Pons (tissue), 1 donor: ENCODE measurements around the gene NSD2.

Experiments used
- DNase-seq: peaks from one replicate; pipeline ENCODE4 v3.0.0-alpha.2; 2016; ENCODE audit warnings: low spot score

The NSD2 gene

GRCh38 chr4:1971456-1972200 is 100.4 kb downstream of the NSD2 start:
- no peak for DNase-seq

- no peak for DNase-seq
Observed at GRCh38 chr4:1972414-1972813, 101.2 kb downstream of the NSD2 start.

GRCh38 chr4:1973218-1973617 is 102.0 kb downstream of the NSD2 start:
- no peak for DNase-seq

GRCh38 chr4:1973661-1974060 is 102.5 kb downstream of the NSD2 start:
- DNase-seq, result no peak

- DNase-seq, result no peak
Observed at GRCh38 chr4:1974840-1975239, 103.6 kb downstream of the NSD2 start.

GRCh38 chr4:1975391-1975801 is 104.2 kb downstream of the NSD2 start:
- DNase-seq, result no peak

GRCh38 chr4:1975880-1976279 is 104.7 kb downstream of the NSD2 start:
- DNase-seq, result no peak

- DNase-seq, result no peak
Observed at GRCh38 chr4:1976416-1977352, 105.5 kb downstream of the NSD2 start.

- DNase-seq, result no peak
Observed at GRCh38 chr4:1978226-1978625, 107.0 kb downstream of the NSD2 start.

GRCh38 chr4:1978741-1979476 is 107.7 kb downstream of the NSD2 start:
- DNase-seq, result no peak

- no peak for DNase-seq
Observed at GRCh38 chr4:1979477-1980196, 108.4 kb downstream of the NSD2 start.

- no peak for DNase-seq
Observed at GRCh38 chr4:1980561-1981041, 109.4 kb downstream of the NSD2 start.

- no peak for DNase-seq
Observed at GRCh38 chr4:1981251-1982058, 110.3 kb downstream of the NSD2 start.

GRCh38 chr4:1982124-1983052 is 111.2 kb downstream of the NSD2 start:
- no peak for DNase-seq

GRCh38 chr4:1983053-1983845 is 112.1 kb downstream of the NSD2 start:
- no peak for DNase-seq

GRCh38 chr4:1983846-1984405 is 112.7 kb downstream of the NSD2 start:
- DNase-seq, result no peak

GRCh38 chr4:1984406-1985191 is 113.4 kb downstream of the NSD2 start:
- no peak for DNase-seq

- DNase-seq, result no peak
Observed at GRCh38 chr4:1985294-1985693, 114.1 kb downstream of the NSD2 start.
